GM21390 (cell line): ENCODE results near the gene TMEM170B.

Source experiments
- ATAC-seq: cut with Tn5 transposase; IDR thresholded peaks from one replicate; pipeline ENCODE4 v1.9.1; 2021; ENCODE audit not compliant: unreplicated experiment

Gene TMEM170B

DNA sequence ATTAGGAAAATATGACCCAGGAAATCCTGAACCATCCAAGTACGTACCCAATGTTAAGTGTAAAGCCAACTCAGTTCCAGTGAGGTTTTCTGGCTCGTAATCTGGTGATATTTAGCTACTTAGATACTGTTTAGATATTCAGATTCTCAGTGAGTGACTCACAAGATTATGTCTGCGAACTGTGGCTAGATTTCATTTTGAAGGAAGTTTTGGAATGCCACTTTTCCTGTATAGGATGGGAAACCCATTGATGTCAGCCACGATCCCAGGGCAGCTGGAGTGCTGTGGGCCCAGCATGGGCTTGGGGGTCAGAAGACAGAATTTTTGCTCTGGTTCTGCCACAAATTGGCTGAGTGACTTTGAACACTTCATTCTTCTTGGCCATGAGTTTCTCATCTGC, 76.3 kb downstream of the TMEM170B start:
- ATAC-seq: no peak

- ATAC-seq: no peak
Observed at GRCh38 chr6:11614534-11615213, 77.1 kb downstream of the TMEM170B start.

DNA sequence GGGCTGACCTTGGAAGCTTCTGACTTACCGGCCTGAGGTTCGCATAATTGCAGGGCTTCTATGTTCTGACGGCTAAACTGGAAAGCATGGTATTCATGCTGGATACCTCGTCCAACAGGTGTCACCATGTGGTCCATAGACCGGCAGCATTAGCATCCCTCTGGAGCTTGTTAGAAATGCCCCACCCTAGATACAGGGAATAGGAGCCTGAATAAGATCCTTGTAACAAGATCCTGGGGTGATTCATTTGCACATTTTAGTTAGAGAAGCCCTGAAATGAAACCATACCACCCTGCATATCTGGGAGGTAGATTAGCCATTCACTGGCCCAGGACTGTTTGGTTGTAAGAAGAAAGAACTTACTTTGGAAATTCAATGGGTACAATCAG, 77.7 kb downstream of the TMEM170B start:
- no peak for ATAC-seq

DNA sequence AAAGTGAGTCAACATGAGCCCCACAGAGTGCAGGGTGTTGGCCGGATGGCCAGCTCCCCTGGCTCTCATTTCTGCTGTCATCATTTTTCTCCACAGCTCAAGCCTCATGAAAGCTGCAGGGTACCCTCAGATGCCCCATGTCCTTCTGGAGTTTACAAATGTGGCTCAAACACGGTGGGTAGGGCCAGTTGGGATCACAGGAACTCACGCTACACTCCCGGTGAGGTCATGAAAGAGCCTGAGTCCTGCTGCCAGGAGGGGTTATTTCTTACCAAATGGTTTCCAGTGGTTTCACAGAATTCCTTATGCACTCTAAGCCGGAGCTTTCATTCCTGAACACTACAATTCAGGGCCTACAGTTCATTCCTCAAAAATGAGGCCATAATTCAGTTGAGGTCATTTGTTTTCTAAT, 78.7 kb downstream of the TMEM170B start:
- no peak for ATAC-seq

DNA sequence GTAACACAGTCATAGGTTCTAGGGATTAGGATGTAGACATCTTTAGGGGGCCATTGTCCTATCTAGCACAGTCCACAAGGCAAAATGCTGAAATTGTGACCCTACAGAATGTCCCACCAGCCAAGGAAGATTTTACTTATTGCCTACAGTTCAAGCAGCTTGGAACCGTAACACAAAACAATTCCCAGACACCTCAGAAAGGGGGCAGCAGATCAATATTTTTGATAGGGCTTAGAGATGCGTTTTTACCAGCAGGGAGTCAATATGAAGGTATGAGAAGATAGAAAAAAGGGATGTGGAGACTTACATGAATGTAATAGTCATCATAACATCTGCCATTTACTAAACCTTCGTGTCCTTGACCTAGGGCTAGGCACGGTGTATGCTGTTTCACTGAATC, 81.0 kb downstream of the TMEM170B start:
- no peak for ATAC-seq

DNA sequence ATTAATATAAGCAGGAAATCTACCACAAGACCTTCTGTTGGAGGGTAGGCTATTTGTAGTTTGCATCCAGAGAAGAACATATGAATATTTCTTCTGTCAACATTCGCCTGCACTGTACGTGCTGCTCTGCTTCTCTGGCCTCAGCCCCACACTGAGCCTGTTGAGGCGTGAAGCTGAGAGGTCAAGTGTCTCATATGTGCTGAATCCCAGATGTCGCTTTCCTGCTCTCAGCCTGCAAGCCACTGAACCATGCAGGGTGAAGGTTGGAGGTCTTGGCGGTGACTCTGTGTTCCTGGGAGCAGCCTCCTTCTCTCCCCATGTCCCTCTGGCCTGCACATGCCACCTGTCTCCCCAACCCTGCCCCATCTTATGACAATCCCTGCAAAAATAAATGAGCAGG, 83.6 kb downstream of the TMEM170B start:
- no peak for ATAC-seq

- ATAC-seq: no peak
Observed at GRCh38 chr6:11622156-11622555, 84.6 kb downstream of the TMEM170B start.

DNA sequence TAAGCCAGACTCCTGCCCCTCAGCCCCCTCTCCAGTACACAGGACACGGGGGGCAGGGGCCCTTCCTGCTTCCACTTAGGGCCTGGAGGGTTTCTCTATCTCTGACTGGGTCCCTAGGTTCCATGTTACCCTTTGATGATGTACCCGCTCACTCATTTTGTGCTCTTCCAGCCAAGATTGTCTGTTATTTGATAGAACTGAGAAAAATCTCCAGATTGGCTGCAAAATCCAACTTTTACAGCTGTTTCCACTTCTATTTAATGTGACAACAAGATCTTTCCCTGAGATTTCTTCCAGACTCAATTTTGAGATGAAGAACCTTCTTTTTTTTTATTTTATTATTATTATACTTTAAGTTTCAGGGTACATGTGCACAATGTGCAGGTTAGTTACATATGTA, 85.7 kb downstream of the TMEM170B start:
- ATAC-seq: no peak

- ATAC-seq: no peak
Observed at GRCh38 chr6:11625302-11625701, 87.8 kb downstream of the TMEM170B start.

GRCh38 chr6:11626356-11626755, 88.8 kb downstream of the TMEM170B start:
- no peak for ATAC-seq

GRCh38 chr6:11628562-11628961, 91.0 kb downstream of the TMEM170B start:
- ATAC-seq: no peak

GRCh38 chr6:11631008-11631407, 93.5 kb downstream of the TMEM170B start:
- no peak for ATAC-seq

- ATAC-seq: no peak
Observed at GRCh38 chr6:11631539-11631938, 94.0 kb downstream of the TMEM170B start.

GRCh38 chr6:11632231-11632630, 94.7 kb downstream of the TMEM170B start:
- no peak for ATAC-seq

GRCh38 chr6:11632795-11633511, 95.4 kb downstream of the TMEM170B start:
- no peak for ATAC-seq
